K562 (cell line): ENCODE data around the gene FAAP24. TPM values are rescaled to one million over a fixed set of nuclear protein-coding genes. Genes with fewer than 3 reads are reported as not detected.
A peak's percentile ranks its signal among the peaks of the same experiment; 100 is the strongest.

Experiments
- BHLHE40 ChIP-seq: IDR thresholded peaks from 2 replicates; pipeline ENCODE4 v1.6.1; 2011; ENCODE audit warnings: low read length, improper control_type of control experiment
- BRF1 ChIP-seq: IDR thresholded peaks from 3 replicates; pipeline ENCODE4 v1.6.1; 2011; ENCODE audit warnings: borderline replicate concordance, mild to moderate bottlenecking; ENCODE audit not compliant: insufficient read length; ENCODE audit errors: extremely low read depth
- FOXA3 ChIP-seq, 2 experiments: fragments of 450-650 bp in 1 of 2; sonication (generic) in 1 of 2; formaldehyde crosslinking; IDR thresholded peaks in 1 of 2; conservative IDR thresholded peaks in 1 of 2; 2 replicates each; pipeline versions ENCODE4 v1.4.0 to v1.8.0; 2020 to 2022; ENCODE audit warnings: mild to moderate bottlenecking in 2 of 2, missing genetic modification reagents in 1 of 2
- HOXB6 ChIP-seq: fragments of 250-450 bp; sonication (Bioruptor Pico); IDR thresholded peaks from 2 replicates; pipeline ENCODE4 v1.5.1; 2022; ENCODE audit warnings: mild to moderate bottlenecking, borderline replicate concordance
- IRF9 ChIP-seq: fragments of 450-650 bp; IDR thresholded peaks from 2 replicates; pipeline ENCODE4 v1.6.1; 2016; ENCODE audit warnings: missing biosample characterization, missing genetic modification characterization
- KLF16 ChIP-seq: IDR thresholded peaks from 2 replicates; pipeline ENCODE4 v1.6.1; 2016; ENCODE audit warnings: antibody characterized with exemption
- NEUROD1 ChIP-seq: fragments of 150-350 bp; IDR thresholded peaks from 2 replicates; pipeline ENCODE4 v1.6.1; 2014; ENCODE audit warnings: borderline replicate concordance, low read length, low read depth; ENCODE audit not compliant: partially characterized antibody
- PPARD ChIP-seq: fragments of 250-450 bp; sonication (Bioruptor Pico); IDR thresholded peaks from 2 replicates; pipeline ENCODE4 v1.8.0; 2022; ENCODE audit warnings: inconsistent platforms, mild to moderate bottlenecking, moderate library complexity
- RFX7 ChIP-seq: fragments of 250-450 bp; sonication (Bioruptor Pico); IDR thresholded peaks from 2 replicates; pipeline ENCODE4 v1.5.1; 2021; ENCODE audit warnings: mild to moderate bottlenecking
- SMC3 ChIP-seq: conservative IDR thresholded peaks from 2 replicates; pipeline ENCODE4 v1.6.1; 2011; ENCODE audit warnings: low read depth, low read length, improper control_type of control experiment; ENCODE audit not compliant: insufficient read depth
- TCF7L2 ChIP-seq: fragments of 150-350 bp; IDR thresholded peaks from 2 replicates; pipeline ENCODE4 v1.6.1; 2016; ENCODE audit warnings: low read depth, mild to moderate bottlenecking, low read length, moderate library complexity
- U2AF1 ChIP-seq: fragments of 200-400 bp; formaldehyde crosslinking; optimal IDR thresholded peaks from 2 replicates; pipeline ENCODE3; 2017; ENCODE audit warnings: mild to moderate bottlenecking, low read depth, low read length, moderate library complexity
- USF1 ChIP-seq: sonication (generic); formaldehyde crosslinking; IDR thresholded peaks from 2 replicates; pipeline ENCODE4 v1.9.0; 2022; ENCODE audit warnings: mild to moderate bottlenecking, missing genetic modification reagents
- ZBTB40 ChIP-seq, 2 experiments: fragments of 450-650 bp in 1 of 2; sonication (generic) in 1 of 2; formaldehyde crosslinking in 1 of 2; IDR thresholded peaks; 2 replicates each; pipeline versions ENCODE4 v1.7.1 to v1.9.0; 2016 to 2022; ENCODE audit warnings: inconsistent platforms in 1 of 2, mild to moderate bottlenecking in 1 of 2, missing genetic modification reagents in 1 of 2
- ZBTB7A ChIP-seq: IDR thresholded peaks from 2 replicates; pipeline ENCODE4 v1.6.1; 2011; ENCODE audit warnings: low read depth, mild to moderate bottlenecking, low read length, moderate library complexity, borderline replicate concordance; ENCODE audit not compliant: control insufficient read depth
- ZNF140 ChIP-seq: fragments of 250-450 bp; sonication (Bioruptor Pico); IDR thresholded peaks from 2 replicates; pipeline ENCODE4 v1.8.0; 2021; ENCODE audit warnings: moderate library complexity, mild to moderate bottlenecking, inconsistent platforms
- ZNF384 ChIP-seq: IDR thresholded peaks from 2 replicates; pipeline ENCODE4 v1.6.1; 2012; ENCODE audit warnings: low read depth, low read length, improper control_type of control experiment
- polyA plus RNA-seq, 8 experiments: library from polyadenylated mRNA; depleted of rRNA in 4 of 8; stranded (reverse) in 5 of 8; unstranded in 3 of 8; fragments of >200 nt; fragmentation: Nextera tagmentation in 2 of 8; fragmentation: Illumina TruSeq in 1 of 8; extraction: Ambion mirVana in 2 of 8; extraction: Trizol in 1 of 8; gene quantifications; 2 replicates each; pipeline versions ENCODE4 v1.2.1 to v1.2.3, GENCODE V29; 2011 to 2014; ENCODE audit warnings: inconsistent platforms in 1 of 8, missing spikeins in 1 of 8
- total RNA-seq, 7 experiments: library from RNA; depleted of rRNA in 6 of 7; stranded (reverse); fragments of >200 nt in 6 of 7; fragmentation: Illumina TruSeq in 2 of 7; extraction: Trizol in 2 of 7; gene quantifications; 2 replicates each; pipeline versions ENCODE4 v1.2.1 to v1.2.3, GENCODE V29; 2011 to 2021; ENCODE audit warnings: low replicate concordance in 1 of 7

Gene FAAP24
- total and polyA plus RNA-seq, 9 of the 15 experiments (the other 6 are each of a cell fraction or from before 2014, with no cell fraction given), result 4.6 to 21.6 (median 8.2) TPM

- no peak for TF ChIP-seq ZBTB7A
- TF ChIP-seq RFX7 (CRISPR knock-in tag), result no peak
- TF ChIP-seq IRF9 (tag), result no peak
- TF ChIP-seq NEUROD1, result no peak
- TF ChIP-seq USF1 (CRISPR knock-in tag), result no peak
- no peak for TF ChIP-seq ZBTB40 (IDR thresholded peaks at IDR 0.05)
- no peak for TF ChIP-seq ZBTB40 (CRISPR knock-in tag; IDR thresholded peaks at IDR 0.05)
- no peak for TF ChIP-seq TCF7L2
- no peak for TF ChIP-seq PPARD (CRISPR knock-in tag)
- no peak for TF ChIP-seq ZNF384
- TF ChIP-seq U2AF1, result no peak
- peak; percentile 22; the same call in 1 of the 2 replicates for TF ChIP-seq BHLHE40
- TF ChIP-seq SMC3, result peak; percentile 74
- TF ChIP-seq FOXA3 (CRISPR knock-in tag; conservative IDR thresholded peaks at IDR 0.05 in 1 of 2, IDR thresholded peaks at IDR 0.05 in 1 of 2), result no peak
- TF ChIP-seq BRF1, result no peak
- no peak for TF ChIP-seq HOXB6 (CRISPR knock-in tag)
- 0 out of 2 replicates have a peak, but pooled peaks have one; percentile 12 for TF ChIP-seq KLF16
- no peak for TF ChIP-seq ZNF140 (CRISPR knock-in tag)
These were observed 4.3 kb downstream of the FAAP24 start (continued) for GRCh38 chr19:32976223-32976805.
